NCI-H187 (cell line): Measurements from ENCODE around the gene ACOT8.

Experiments
- DNase-seq, 2 experiments: peaks; one replicate each; lab custom pipeline; 2025; lab: John Stamatoyannopoulos, UW

ACOT8 gene

DNA sequence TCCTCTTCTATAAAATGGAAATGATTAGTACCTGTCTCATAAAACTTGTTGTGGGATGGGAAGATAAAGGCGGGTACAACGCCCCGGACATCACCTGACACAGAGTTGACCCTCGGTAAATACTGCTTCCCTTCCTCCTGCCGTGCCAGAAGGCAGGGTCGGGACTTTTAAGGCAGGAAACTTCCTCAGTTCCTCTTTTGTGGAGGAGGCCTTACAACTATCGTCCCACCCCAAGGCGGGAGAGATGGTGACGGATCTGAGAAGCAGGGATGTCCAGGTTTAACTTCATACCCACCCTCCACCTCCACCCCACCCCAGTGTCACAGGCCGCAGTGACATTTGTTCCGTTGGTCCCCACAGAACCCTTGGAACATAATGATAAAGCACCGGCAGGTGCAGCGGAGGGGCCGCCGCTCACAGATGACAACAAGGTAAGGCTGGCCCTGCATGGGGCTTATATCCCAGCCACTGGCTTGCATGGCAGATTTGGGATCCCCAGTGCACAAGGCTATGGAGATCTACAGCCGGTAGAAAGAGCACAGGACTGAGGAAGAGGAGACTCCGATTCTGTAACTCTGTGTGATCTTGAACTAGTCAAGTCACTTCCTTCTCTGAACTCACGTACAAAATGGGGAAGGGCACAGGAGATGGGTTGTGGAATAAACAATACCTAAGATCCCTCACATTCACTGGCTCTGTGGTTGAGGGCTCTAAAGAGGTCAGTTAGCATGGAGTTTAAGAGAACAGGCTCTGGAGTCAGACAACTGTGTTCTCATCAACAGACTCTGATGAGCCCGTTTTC, 64.7 kb downstream of the ACOT8 start:
- no peak for DNase-seq
